Right kidney (tissue), 1 donor: Measurements from ENCODE around the gene SGCD.
A peak's percentile ranks its signal among the peaks of the same experiment; 100 is the strongest.
"Not testable (repeated sequence)": the region's sequence is repeated elsewhere in the genome, so short reads cannot be mapped to it uniquely, and the experiment has no call there.

Experiments
- DNase-seq: peaks from one replicate; pipeline ENCODE4 v3.0.0-alpha.2; 2016

SGCD gene

GRCh38 chr5:156640691-156641241 lies 313.8 kb downstream of the SGCD start:
- peak; percentile 24 for DNase-seq

GRCh38 chr5:156641686-156642085 lies 314.7 kb downstream of the SGCD start:
- no peak for DNase-seq

GRCh38 chr5:156647034-156647451 lies 320.1 kb downstream of the SGCD start:
- DNase-seq, result no peak

- no peak for DNase-seq
These were observed 327.5 kb downstream of the SGCD start for GRCh38 chr5:156654444-156654843.

GRCh38 chr5:156655732-156656131 lies 328.8 kb downstream of the SGCD start:
- DNase-seq, result no peak

- not testable (repeated sequence) for DNase-seq
These were observed 337.9 kb downstream of the SGCD start for GRCh38 chr5:156664832-156665231.

GRCh38 chr5:156666686-156667085 lies 339.7 kb downstream of the SGCD start:
- DNase-seq, result not testable (repeated sequence)

- no peak for DNase-seq
These were observed 340.7 kb downstream of the SGCD start for GRCh38 chr5:156667616-156668015.

- no peak for DNase-seq
These were observed 342.5 kb downstream of the SGCD start for GRCh38 chr5:156669416-156669815.

GRCh38 chr5:156670615-156671014 lies 343.7 kb downstream of the SGCD start:
- no peak for DNase-seq

GRCh38 chr5:156675395-156675794 lies 348.4 kb downstream of the SGCD start:
- no peak for DNase-seq

- DNase-seq, result no peak
These were observed 351.0 kb downstream of the SGCD start for GRCh38 chr5:156677963-156678362.

- DNase-seq, result no peak
These were observed 351.5 kb downstream of the SGCD start for GRCh38 chr5:156678484-156678883.

- DNase-seq, result no peak
These were observed 353.9 kb downstream of the SGCD start for GRCh38 chr5:156680831-156681230.

GRCh38 chr5:156681265-156681664 lies 354.3 kb downstream of the SGCD start:
- DNase-seq, result no peak

GRCh38 chr5:156682971-156683370 lies 356.0 kb downstream of the SGCD start:
- DNase-seq, result no peak

- no peak for DNase-seq
These were observed 356.5 kb downstream of the SGCD start for GRCh38 chr5:156683509-156683908.

GRCh38 chr5:156684216-156684615 lies 357.3 kb downstream of the SGCD start:
- no peak for DNase-seq

- no peak for DNase-seq
These were observed 358.5 kb downstream of the SGCD start for GRCh38 chr5:156685481-156685880.

GRCh38 chr5:156686380-156686779 lies 359.4 kb downstream of the SGCD start:
- no peak for DNase-seq

- peak; percentile 18 for DNase-seq
These were observed 359.8 kb downstream of the SGCD start for GRCh38 chr5:156686796-156687195.

GRCh38 chr5:156687514-156687913 lies 360.6 kb downstream of the SGCD start:
- no peak for DNase-seq

GRCh38 chr5:156691572-156691971 lies 364.6 kb downstream of the SGCD start:
- no peak for DNase-seq

- DNase-seq, result no peak
These were observed 366.1 kb downstream of the SGCD start for GRCh38 chr5:156693113-156693512.

- DNase-seq, result no peak
These were observed 367.6 kb downstream of the SGCD start for GRCh38 chr5:156694598-156694997.
